ENCODE data around the gene C1orf21.

C1orf21 gene

DNA sequence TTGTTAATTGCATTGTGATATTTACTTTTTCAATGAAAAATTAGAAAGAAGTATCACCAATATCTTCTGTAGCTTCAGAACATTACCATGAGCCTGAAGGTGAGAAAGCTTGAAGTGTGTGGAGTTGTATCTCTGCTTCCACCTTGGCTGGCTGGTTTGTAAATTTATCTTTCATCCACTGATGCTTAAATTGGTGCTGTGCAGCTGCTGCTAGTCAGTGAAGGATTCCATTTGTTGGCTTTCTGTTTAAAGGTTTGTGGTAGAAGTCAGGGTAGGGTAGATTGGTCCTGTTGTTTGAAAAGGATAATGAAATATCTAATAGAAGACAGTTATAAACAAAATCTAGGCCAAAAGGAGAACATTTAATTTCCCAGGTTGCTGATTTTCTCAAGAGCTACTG lies 105.7 kb downstream of the C1orf21 start:
- no peak for DNase-seq

DNA sequence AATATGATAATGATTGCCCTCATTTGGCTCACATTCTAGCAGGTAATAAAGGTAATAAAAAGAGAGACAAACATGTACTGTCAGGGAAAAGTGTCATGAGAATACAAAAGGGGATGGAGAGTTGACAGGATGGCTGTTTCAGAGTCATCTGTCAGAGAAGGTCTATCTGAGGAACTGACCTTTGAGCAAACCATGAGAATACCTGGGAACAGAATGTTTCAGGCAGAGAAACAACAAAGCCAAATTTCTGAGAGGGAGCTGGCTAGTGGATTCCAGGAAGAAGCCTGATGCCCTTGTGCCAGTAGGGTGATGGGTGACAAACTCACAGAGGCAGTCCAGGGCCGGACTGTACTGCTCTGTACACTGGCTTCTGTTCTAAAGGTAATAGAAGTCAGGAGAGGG lies 107.2 kb downstream of the C1orf21 start:
- DNase-seq = no peak

DNA sequence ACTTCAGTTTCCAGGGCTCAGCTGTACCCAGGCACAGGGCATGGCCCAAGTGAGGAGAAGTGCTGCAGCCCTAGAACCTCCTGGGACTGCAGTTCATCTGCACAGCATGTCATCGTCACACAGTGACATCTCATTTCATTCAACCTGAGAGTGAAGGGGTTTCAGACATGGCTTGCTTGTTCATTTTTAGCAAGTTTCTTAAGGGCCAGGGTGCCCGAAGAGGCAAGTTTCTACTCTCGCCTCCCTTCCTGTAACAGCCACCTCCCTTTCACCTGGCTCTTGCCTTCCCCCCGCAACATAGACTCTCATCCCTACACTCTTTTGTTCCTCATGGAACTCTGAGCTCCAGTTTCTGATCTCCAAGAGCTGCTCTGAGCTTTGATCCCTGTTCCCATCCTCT lies 108.1 kb downstream of the C1orf21 start:
- DNase-seq = no peak

DNA sequence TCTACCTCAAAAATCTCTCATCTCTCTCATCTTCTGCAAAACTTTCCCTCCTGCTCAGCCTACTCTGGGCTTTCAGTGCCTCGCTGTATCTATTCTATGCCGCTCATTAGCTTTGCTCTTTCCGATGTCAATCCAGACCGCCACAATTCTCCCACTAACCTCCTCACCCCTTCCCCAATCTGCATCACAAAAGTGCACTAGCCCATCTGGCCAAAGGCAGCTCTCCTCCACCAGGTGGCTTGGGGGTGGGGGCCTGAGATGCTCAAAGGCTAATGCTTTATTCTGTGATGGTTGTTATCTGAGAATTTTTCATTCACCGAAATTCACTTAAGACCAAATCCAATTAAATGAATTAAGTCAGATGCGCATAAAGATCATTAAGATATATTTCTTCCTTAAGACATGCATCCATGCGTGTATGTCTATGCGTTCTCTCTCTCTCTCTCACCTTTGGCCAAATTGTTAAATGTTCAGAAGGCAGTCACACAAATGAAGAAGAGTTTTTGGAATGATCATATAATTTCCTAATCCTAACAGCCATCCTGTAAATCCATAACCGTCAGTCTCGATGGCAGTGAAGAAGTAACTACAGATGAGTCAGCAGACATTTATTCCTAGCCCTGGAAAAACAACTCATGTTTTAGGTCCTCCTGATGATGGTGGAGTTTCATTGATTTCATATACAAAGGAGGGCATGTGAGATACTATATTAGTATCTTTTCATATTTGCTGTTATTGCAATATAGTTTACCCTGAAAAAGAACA lies 111.3 kb downstream of the C1orf21 start:
- DNase-seq = peak; percentile 28

DNA sequence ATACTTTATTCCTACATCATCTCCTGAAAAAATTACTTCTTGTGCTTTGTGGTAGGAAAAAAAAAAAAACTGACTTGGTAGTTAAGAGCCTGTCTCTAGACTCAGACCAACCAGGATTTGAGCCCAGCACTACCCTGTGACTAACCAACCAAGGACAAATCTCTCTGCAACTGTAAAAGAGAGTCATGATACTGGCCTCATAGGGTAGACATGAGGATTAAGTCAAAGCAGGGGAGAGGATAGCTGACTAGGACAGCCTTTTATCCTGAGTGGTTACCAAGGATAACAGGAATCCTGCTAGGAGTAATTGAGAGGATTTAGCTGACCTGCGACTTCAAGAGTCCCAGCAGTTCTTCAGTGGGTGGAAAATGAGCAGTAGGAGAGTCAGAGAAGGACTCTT lies 112.8 kb downstream of the C1orf21 start:
- peak; percentile 62 for DNase-seq

DNA sequence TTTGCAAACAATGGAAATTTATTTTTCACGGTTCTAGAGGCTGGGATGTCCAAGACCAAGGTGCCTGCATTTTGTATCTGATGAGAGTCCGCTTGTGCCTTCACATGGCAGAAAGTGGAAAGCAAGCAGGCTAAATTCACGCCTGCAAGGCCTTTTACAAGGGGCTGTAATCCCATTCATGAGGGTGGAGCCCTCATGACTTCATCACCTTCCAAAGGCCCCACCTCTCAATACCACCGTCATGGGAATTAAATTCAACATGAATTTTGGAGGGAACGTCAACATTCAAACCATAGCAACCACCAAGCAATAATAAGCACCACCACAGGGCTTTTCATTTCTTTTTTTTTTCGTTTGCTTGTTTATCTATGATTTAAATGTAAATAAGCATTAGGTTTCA lies 115.3 kb downstream of the C1orf21 start:
- DNase-seq = no peak

DNA sequence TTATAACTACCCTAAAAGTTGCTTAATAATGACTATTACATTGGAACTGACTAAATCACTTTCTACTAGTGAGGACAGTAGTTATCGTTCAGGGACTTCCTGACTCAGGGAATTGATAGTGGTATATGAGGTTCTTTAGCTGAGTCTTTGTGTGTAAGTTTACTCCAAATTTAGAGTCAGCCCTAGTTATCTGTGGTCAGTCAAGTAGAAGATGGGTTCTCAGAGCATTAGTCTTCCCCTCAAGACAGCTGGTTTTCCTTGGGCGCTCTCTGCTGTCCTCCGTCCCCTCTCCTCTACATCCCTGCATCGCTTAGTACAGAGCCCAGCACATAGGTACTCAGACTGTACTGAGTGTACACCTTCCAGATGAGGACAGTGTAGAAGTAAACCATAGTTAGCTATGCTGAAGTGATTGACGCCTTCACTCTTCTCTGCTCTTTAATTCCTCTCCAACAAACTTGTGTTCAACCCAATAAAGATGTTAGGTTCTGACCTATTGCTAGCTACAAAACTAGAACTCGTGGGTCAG lies 116.5 kb downstream of the C1orf21 start:
- DNase-seq = no peak

DNA sequence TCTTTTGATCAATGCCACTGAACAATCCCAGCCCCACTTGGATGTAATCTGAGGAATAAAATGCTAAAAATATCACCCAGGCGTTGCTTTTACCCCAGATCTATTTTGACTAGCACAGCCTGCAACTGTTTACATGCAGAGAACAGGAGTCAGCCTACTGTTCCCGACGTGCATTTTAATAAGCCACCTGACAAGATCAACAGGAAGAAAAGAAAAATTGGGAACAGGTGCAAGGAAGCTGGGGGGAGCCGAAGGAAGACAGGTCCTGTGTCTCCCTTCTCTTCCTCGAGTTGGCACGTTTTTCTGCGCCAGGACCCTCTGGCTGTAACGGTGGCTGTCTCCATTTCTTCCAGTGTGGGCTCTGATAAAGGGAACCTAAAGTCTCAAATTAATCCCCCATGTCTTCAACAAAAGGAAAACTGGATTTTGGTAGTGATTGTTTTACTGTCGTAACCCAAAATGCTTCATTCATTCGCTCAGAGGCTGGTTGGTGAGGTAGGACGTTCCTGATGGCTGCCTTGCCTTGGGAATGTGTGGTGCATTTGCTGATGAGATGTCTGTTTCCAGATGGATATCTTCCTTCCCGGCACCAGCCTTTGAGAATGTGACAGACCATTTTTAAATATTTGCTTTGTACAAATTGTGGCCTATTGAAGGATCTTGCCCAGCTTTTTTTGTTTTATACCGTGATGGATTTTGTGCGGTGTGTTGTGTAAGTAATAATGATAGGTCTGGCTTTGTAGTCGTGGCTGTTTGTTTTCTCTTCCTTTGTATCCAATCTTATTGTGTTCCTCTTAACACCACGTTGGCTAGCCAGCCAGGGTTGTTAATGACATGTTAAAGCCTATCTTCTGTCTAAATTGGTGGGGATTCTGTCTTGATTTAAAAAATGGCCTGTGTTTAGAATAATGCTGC lies 117.5 kb downstream of the C1orf21 start:
- no peak for DNase-seq

DNA sequence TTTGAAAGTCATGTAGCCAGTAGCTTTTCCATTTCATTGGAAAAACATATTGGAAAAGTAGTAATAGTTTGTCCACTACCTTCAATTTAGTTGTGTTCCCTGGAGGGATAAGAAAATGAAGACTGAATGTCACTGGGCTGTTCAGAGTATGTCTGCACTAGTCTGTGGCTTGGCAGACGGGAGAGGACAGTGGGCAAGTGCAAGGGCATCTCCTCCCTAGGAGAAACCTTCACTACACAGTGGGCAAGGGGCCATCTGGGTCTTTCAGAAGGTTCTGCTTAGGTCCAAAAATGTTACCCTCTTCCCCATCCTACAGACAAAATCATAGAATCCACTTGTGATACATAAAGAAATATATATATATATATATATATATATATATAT lies 118.1 kb downstream of the C1orf21 start:
- DNase-seq = no peak

DNA sequence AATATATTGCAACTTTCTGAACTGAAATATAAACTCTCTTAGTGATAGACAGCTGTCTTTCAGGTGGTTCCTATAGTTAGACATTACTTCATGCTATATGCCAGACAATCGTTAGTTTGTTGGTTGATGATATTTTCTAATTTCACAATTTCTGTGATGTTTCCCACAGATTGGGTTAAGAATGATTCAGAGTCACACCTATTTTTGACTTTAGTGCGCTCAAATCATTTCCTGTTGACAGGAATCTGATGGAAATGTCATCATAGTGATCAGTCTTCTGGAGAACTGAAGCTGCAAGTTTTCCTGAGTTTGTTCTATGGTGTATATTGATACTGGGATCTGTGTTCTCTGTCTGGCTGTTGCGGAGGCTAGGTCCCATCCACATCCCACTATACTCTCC lies 119.7 kb downstream of the C1orf21 start:
- no peak for DNase-seq

DNA sequence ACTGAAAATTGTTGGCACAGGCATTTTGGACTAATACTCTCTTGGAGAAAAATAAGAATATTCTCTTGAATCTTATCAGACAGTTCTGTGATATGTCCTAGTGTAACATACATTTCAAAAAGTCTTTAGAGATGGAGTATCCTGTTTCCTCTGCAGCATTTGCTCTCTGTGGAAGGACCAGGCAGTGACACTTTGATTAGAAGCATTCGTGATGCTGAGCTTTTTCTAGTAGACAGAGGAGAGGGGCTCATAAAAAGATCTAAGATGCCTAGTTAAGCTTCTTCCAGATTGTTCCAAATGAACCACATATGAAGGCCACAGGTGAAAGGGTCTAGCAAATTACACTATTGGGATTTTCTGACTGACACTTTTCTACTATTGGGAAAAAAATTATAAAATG lies 120.3 kb downstream of the C1orf21 start:
- DNase-seq = no peak

DNA sequence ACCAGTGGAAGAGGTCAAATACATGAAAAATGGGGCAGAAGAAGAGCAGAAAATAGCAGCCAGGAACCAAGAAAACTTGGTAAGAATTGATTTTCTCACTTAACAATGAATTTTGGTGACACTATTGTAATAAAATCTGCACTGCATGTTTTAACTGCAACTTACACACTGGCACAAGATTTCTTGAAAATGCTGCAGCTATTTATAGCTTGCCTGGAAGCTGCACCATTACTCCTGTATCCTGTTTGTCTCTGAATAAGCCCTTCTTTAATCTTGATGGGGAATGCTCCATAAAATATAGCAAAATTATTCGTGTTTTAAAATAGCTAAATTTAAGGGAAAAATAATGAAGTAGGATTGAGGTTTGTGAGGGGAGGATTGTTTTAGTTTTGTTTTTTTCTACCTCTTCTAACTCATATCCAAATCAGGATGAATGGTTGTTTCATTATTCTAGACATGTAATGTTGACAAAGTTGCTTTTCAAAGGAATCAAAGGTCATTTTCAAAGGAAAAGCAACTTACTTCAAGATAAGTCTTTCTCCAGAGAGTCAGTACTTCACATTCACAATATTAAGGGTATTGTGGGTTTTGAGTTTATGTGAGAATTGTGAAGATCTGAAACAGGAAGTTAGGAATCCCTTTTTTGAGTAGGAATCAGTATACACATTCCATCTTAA lies 120.9 kb downstream of the C1orf21 start:
- DNase-seq = peak; percentile 38

DNA sequence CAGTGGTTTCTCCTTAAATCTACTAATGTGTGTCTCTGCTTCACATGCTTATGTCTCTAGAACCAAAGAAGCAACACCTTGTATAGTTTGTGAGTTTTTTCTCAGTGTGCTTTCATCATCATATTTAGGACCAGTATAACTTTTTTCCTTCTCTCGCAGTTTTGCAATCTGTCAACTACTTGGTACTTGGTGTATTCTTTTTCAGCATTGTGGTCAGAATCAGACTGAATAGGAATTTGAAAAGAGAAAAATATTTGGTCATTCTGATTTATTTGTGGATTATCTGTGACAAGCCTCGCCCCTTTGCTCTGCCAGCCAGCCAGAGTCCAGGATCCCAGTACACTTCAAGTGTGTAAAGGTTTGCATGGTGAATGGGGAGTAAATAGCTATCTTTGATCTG lies 122.3 kb downstream of the C1orf21 start:
- DNase-seq = no peak

DNA sequence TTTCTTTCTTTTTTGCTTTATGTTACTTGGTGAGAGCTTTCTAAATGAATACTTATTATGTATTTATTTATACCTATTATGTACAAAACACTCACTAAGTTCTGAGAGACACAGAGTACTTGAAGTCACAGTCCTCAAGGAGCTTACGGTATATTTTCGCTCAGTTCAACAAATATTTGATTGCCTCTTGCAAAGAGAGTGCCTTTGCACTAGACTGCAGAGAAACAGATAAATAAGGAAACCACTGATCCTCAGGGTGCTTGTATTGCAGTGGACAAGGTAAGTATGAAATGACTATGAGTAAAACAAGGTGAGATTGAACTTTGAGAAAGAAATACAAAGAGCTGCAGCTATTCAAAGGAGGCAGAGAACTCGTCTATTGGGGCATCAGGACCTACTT lies 123.3 kb downstream of the C1orf21 start:
- no peak for DNase-seq

DNA sequence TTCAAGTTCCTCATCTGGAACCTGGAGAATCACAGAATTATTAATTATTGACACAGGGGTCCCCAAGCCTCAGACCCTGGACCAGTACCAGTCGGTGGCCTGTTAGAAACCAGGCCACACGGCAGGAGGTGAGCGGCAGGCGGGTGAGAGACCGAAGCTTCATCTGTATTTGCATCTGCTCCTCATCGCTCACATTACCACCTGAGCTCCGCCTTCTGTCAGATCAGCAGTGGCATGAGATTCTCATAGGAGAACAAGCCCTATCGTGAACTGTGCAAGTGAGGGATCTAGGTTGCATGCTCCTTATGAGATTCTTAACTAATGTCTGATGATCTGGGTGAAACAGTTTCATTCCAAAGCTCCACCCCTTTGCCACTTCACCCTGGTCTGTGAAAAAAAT lies 125.9 kb downstream of the C1orf21 start:
- no peak for DNase-seq

DNA sequence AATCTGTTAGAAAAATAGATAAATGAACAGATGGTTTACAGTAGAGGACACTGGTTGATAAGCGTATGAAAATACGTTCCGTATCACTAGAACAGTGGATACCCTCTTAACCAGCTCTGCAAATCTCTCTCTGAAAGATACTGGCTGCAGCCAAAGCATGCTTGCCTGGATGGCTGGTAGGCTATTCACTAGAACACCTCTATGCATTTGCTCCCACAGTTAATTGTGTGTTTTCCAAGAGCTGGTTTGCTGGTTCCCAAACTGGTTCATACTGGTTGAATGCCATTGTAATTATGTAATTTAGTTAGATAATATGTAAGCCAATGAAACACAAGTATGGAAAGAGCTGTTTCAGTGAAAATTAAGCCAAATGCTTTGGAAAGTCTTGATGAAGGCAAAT lies 126.6 kb downstream of the C1orf21 start:
- no peak for DNase-seq

DNA sequence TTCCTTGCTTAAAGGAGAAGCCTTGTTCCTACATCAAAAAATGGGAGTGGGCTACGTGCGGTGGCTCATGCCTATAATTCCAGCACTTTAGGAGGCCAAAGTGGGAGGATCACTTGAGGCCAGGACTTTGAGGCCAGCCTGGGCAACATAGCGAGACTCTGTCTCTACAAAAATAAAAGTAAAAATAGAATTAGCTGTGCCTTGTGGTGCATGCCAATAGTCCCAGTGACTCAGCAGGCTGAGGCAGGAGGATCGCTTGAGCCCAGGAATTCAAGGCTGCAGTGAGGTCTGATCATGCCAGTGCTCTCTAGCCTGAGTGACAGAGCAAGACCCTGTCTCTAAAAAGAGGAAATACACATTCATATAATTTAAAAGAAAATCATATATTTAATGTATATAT lies 127.1 kb downstream of the C1orf21 start:
- peak; percentile 61 for DNase-seq

DNA sequence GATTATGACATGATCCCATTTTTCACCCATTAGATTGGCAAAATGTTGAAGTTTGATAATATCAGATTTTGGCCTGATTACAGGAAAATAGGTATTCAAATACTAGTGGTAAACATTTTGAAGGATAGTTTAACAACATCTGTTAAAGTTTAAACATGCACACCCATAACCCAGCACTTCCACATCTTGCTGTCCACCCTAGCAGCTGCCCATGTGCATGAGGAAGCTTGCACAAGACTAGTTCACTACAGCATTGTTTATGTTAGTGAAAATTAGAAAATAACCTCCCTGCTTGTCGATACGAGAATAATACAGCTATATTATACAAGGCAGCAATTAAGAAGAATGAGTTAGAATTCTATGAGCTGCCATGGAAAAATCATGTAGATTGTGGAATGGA lies 127.6 kb downstream of the C1orf21 start:
- DNase-seq = no peak

DNA sequence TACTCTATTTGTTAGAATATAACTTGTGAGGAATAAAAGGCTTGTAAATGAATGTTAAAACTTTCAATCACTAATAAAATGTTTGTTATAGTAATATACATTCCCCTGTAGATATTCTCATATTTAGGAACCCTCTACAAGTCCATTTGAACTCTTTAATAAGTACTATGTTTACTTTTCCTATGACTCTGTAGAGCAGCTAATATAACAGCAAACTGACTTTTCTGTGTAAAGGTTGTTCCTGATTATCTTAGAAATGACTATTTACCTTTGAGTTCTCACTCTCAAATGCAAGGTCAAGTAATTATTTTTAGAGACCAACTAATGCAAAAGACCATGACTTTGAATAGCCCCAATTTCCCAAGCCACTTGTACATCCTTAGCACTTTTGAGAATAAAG lies 130.3 kb downstream of the C1orf21 start:
- DNase-seq = no peak

DNA sequence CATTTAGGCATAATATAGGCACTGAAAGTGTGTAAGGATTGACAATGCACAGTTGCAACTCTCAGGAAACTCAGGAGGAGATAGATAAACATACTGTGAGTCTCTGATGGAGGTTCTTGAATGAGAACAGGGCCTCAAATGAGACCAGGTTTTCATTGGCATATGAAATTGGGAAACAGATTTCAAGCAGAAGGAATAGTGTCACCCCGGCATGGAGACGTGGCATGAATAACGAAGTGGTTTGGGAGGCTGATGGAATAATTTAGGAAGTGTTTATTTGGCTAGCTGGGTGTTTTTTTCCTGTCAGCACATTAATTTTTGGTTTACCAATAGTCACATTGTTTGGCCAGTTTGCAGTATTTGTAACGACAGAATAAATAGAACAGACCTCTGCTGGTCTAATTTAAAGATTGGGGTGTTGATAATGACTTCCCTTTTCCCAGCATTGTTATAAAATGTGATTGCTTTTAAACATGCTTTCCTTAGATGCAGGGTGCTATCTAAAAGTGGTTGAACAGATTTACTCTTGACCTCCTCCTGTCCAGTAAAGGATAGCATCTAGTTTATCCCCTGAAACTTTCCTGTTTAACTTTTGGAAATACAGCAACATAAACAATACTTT lies 132.0 kb downstream of the C1orf21 start:
- no peak for DNase-seq

DNA sequence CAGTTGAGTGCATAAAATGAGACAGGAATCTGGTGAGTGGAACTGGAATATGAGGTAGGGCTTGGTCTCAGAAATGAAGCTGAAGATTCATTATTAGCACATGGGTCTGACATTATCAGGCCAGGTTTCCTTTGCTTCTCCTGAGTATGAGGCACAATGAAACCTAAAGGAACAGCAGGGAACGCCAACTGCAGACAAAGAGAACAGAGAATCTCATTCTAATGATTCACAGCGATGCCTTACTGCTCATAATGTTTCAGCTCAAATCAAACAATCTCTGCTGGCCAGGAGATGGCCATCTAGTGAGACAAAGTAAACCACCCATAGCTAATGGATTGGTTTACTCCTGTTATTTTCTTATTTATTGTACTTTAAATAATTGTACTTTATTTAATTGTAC lies 133.5 kb downstream of the C1orf21 start:
- DNase-seq = no peak

DNA sequence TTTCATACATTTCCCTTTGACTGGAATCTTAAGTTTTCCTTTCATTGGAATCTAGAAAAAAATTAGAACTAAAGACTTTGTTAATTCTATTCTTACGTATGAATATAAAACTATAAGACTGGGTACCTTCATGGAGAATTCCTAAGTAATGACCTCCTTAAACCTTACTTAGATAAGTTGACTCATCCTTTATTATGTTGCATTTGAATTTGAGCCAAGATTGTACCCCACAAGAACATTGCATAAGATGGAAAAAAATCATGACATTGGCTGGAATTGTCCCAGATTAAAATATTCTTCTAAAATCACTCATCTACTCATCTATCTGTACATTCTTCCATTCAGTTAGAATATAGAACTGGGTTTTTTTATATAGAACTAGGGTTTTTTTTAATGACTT lies 137.4 kb downstream of the C1orf21 start:
- peak; percentile 68 for DNase-seq

DNA sequence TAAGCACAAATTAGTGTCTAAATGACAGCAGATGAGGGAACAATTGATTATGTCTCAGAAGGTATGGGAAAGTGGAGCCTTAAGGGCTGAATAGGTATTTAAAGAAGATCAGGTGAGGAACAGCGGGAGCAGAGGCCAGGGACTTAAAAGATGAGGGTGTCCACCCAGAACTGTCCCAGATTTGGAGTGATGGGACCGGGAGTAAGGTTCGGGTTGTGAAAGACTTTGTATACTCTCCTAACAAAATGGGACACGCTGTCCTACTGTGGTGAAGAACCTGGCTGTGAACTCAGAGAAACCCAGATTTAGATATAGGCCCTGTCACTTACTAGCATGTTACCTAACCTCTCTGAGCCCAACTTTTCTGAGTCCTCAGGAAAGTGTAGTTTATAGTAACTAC lies 140.6 kb downstream of the C1orf21 start:
- DNase-seq = no peak

All from fibroblast of skin of right biceps (primary cell).